Tibial nerve (tissue), 3 donors: ENCODE results near the gene TLNRD1.

Source experiments
- CTCF ChIP-seq, 5 experiments: fragments of 200-600 bp in 3 of 5; fragments of 450-650 bp in 2 of 5; sonication (generic) in 3 of 5; IDR thresholded peaks; one replicate each; pipeline ENCODE4 v1.5.1; 2016 to 2019; ENCODE audit warnings: antibody characterized with exemption in 5 of 5, mild to moderate bottlenecking in 3 of 5, moderate library complexity in 2 of 5
- POLR2A ChIP-seq, 2 donors: fragments of 450-650 bp; IDR thresholded peaks; one replicate each; pipeline ENCODE4 v1.6.1; 2017; ENCODE audit warnings: antibody characterized with exemption in 2 of 2, mild to moderate bottlenecking in 2 of 2, moderate library complexity in 2 of 2

- TF ChIP-seq CTCF (IDR thresholded peaks at IDR 0.05) (no peak), POLR2A (IDR thresholded peaks at IDR 0.05) (no peak)
Observed at GRCh38 chr15:80988148-80988796, 12.5 kb upstream of the TLNRD1 start.
